ENCODE data around the gene PSG6. TPM values are rescaled to one million over a fixed set of nuclear protein-coding genes. Genes with fewer than 3 reads are reported as not detected.
"Not testable (repeated sequence)": the region's sequence is repeated elsewhere in the genome, so short reads cannot be mapped to it uniquely, and the experiment has no call there.

The PSG6 gene
- total RNA-seq, 2 donors from 2014 or later = not detected

DNA sequence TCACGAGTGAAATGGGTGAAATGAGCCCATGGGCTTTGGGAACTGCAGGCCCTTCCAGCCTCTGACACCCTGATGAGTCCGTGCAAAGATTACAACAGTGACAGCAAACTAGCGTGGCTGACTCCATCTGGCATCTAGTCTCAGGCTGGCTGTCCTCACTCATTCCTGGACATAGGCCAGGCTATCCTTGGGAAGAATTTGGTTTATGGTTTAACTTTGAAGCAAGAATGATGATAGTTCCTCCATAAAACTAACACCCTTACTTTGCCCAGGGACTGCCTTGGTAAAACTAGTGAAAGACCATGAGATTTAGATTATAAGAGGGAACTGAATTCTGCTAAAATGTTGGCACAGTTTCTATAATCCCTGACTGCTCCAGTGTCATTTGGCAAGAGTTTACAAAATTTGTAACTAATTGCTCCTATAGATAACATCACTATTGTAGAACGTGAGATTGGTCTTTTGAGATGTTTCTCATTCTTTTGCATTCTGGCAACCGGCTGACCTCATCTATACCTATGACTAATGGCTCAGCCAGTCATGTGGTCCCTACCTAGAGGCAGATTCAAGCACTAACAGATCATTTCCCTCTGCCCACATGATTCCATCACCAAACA lies 14.9 kb upstream of the PSG6 start:
- not testable (repeated sequence) for H3K9me3 ChIP-seq; H3K27ac ChIP-seq; H3K36me3 ChIP-seq; ATAC-seq (ENCODE audit: insufficient number of reproducible peaks, low FRiP score, low read depth); H3K27me3 ChIP-seq (replicated peaks; ENCODE audit: insufficient read depth); DNase-seq (ENCODE audit: low spot score); H3K4me3 ChIP-seq; H3K4me1 ChIP-seq (ENCODE audit: control insufficient read depth in 1 of 2, low read depth in 2 of 2)

DNA sequence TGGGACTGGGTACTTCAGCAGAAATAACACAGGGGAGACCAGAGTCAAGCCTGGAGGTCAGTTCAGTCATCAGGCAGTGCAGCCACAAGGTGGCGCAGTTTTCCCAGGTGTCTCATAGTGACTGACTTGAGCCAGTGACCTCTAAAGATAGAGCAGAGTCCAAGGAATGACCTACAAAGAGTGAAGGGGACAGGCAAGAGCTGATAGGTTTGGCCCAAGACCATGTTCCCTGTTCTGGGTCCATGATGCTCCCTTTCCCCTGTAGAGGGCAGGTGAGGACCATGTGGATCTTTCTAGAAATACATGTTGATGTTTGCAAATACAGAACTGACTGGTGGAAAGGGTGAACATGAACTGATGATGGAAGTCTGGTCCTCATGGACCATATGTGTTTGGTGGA lies 12.5 kb upstream of the PSG6 start:
- not testable (repeated sequence) for H3K9me3 ChIP-seq; H3K27ac ChIP-seq; H3K27me3 ChIP-seq (replicated peaks; ENCODE audit: insufficient read depth); DNase-seq (ENCODE audit: low spot score); ATAC-seq (ENCODE audit: insufficient number of reproducible peaks, low FRiP score, low read depth); H3K4me1 ChIP-seq (ENCODE audit: control insufficient read depth in 1 of 2, low read depth in 2 of 2); H3K4me3 ChIP-seq; H3K36me3 ChIP-seq

DNA sequence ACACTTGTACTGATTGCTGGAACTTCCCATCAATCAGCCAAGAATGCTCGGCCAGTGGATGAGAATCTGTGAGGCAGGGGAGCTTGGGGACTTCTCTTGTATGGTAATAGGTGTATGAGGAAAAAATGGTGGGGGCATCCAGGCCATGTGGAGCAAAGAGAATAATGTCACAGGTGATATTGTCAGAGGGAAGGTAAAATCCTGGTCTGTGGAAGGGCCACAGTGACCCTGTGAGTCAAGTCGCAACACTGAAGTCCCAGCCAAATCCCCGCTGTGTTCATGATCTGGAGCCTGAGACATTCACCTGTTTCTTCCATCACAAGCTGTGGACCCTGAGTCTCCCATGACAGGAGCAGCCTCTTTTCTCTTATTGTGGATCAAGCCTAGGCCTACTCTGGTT lies 11.2 kb upstream of the PSG6 start:
- no peak for TF ChIP-seq CTCF (IDR thresholded peaks at IDR 0.05)
- no peaks in the 10 kb centered on the region for H3K9me3 ChIP-seq
- no peaks in the 10 kb centered on the region for H3K4me1 ChIP-seq (ENCODE audit: control insufficient read depth in 1 of 2, low read depth in 2 of 2)
- H3K27ac ChIP-seq = no peak overlapping the region
- H3K4me3 ChIP-seq = no peak overlapping the region
- no peaks in the 10 kb centered on the region for H3K27me3 ChIP-seq (replicated peaks; ENCODE audit: insufficient read depth)
- no peak for ATAC-seq (ENCODE audit: insufficient number of reproducible peaks, low FRiP score, low read depth)
- no peaks in the 10 kb centered on the region for H3K36me3 ChIP-seq
- no peak for DNase-seq (ENCODE audit: low spot score)

GRCh38 chr19:42926781-42927180 lies 9.1 kb upstream of the PSG6 start:
- Histone ChIP-seq H3K27me3 (replicated peaks; ENCODE audit: insufficient read depth) (no peaks in the 10 kb centered on the region), H3K9me3 (no peaks in the 10 kb centered on the region), H3K27ac (no peak overlapping the region), H3K4me1 (ENCODE audit: control insufficient read depth in 1 of 2, low read depth in 2 of 2) (no peaks in the 10 kb centered on the region), H3K4me3 (no peak overlapping the region), H3K36me3 (no peaks in the 10 kb centered on the region)
- no peak for TF ChIP-seq CTCF (IDR thresholded peaks at IDR 0.05)
- DNase-seq (ENCODE audit: low spot score) (no peak), ATAC-seq (ENCODE audit: insufficient number of reproducible peaks, low FRiP score, low read depth) (no peak)

DNA sequence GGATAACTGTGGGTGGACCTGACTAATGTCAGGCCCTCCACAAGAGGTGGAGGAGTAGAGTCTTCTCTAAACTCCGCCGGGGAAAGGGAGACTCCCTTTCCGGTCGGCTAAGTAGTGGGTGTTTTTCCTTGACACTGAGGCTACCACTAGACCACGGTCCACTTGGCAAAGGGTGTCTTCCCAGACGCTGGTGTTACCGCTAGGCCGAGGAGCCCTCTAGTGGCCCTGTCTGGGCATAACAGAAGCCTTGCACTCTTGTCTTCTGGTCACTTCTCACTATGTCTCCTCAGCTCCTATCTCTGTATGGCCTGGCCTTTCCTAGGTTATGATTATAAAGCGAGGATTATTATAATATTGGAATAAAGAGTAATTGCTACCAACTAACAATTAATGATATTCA lies 5.4 kb upstream of the PSG6 start:
- H3K27ac ChIP-seq; DNase-seq (ENCODE audit: low spot score); H3K4me1 ChIP-seq (ENCODE audit: control insufficient read depth in 1 of 2, low read depth in 2 of 2); H3K9me3 ChIP-seq; H3K27me3 ChIP-seq (replicated peaks; ENCODE audit: insufficient read depth); H3K36me3 ChIP-seq; H3K4me3 ChIP-seq; ATAC-seq (ENCODE audit: insufficient number of reproducible peaks, low FRiP score, low read depth): not testable (repeated sequence)

DNA sequence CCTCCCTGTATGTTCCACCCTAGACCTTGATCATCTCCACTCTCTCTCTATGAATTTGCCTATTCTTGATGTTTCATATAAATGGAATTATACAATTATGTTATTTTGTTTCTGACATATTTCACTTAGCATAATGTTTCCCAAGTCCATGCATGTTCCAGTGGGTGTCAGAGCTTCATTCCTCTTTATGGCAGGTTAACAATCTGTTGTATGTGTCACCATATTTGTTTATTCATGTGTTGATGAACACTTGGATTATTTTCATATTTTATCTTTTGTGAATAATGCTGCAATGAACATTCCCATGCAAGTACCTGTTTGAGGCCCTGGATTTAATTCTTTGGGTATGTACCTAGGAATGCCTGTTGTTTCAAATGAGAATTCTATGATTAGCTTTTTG lies 3.3 kb upstream of the PSG6 start:
- H3K27me3 ChIP-seq (replicated peaks; ENCODE audit: insufficient read depth); DNase-seq (ENCODE audit: low spot score); H3K27ac ChIP-seq; H3K4me3 ChIP-seq; H3K4me1 ChIP-seq (ENCODE audit: control insufficient read depth in 1 of 2, low read depth in 2 of 2); H3K9me3 ChIP-seq; ATAC-seq (ENCODE audit: insufficient number of reproducible peaks, low FRiP score, low read depth); H3K36me3 ChIP-seq: not testable (repeated sequence)

DNA sequence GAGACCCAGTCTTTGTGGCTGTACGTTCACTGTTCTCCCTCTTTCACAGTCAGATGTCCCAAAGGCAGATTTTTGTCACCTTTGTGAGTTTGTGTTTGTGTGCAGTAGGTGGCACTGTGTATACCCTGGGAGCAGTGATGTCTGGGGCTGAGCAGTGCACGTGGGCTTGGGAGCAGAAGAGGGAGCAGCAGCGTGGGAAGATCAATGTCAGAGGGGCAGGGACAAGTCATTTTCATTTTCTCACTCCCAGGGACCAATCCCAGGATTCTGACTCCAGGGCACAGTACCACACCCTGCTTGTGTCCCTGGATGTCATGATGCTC lies 2.0 kb upstream of the PSG6 start:
- H3K9me3 ChIP-seq = no peaks in the 10 kb centered on the region
- no peaks in the 10 kb centered on the region for H3K4me1 ChIP-seq (ENCODE audit: control insufficient read depth in 1 of 2, low read depth in 2 of 2)
- no peak for DNase-seq (ENCODE audit: low spot score)
- no peak overlapping the region for H3K27ac ChIP-seq
- no peak for ATAC-seq (ENCODE audit: insufficient number of reproducible peaks, low FRiP score, low read depth)
- H3K4me3 ChIP-seq = no peak overlapping the region
- TF ChIP-seq CTCF (IDR thresholded peaks at IDR 0.05) = no peak
- H3K36me3 ChIP-seq = no peaks in the 10 kb centered on the region
- no peaks in the 10 kb centered on the region for H3K27me3 ChIP-seq (replicated peaks; ENCODE audit: insufficient read depth)

DNA sequence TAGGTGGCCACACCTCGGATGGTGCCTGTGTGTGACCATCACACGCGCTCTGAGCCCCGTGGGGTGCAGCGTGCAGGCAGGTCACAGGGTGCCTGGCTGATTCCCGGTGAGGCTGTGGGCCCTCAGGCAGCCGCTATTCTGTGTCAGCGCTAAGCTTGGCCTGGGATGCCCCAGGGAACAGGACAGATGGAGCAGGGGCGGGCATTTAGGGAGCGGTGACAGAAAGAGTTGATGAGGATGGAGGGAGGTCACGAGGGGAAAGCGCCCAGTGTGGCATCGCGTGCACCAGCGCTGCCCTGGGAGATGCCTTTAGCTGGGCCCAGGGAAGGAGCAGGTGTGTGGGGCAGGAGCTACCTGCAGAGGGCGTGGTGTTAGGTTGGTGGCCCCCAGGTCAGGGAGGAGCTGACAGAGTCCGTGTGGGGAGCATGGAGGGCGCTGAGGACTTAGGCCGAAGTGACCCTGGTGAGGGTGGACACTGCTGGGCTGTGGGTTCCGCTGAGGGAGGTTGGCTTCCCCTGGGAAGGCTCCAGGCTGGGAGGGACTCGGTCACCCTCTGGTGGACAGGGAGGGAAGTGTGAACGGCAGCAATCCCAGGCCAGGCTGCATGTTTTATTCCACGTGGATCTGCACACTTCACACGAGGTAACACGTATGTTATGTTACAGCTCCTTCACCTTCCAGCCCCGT lies 1.5 kb upstream of the PSG6 start:
- H3K27me3 ChIP-seq (replicated peaks; ENCODE audit: insufficient read depth); H3K4me3 ChIP-seq; ATAC-seq (ENCODE audit: insufficient number of reproducible peaks, low FRiP score, low read depth); H3K9me3 ChIP-seq; DNase-seq (ENCODE audit: low spot score); H3K36me3 ChIP-seq; H3K4me1 ChIP-seq (ENCODE audit: control insufficient read depth in 1 of 2, low read depth in 2 of 2); H3K27ac ChIP-seq: not testable (repeated sequence)

- not testable (repeated sequence) for H3K27me3 ChIP-seq (replicated peaks; ENCODE audit: insufficient read depth); H3K4me1 ChIP-seq (ENCODE audit: control insufficient read depth in 1 of 2, low read depth in 2 of 2); H3K36me3 ChIP-seq; ATAC-seq (ENCODE audit: insufficient number of reproducible peaks, low FRiP score, low read depth); H3K4me3 ChIP-seq; DNase-seq (ENCODE audit: low spot score); H3K27ac ChIP-seq; H3K9me3 ChIP-seq
Observed at GRCh38 chr19:42918377-42919069, 829 bp upstream of the PSG6 start.

DNA sequence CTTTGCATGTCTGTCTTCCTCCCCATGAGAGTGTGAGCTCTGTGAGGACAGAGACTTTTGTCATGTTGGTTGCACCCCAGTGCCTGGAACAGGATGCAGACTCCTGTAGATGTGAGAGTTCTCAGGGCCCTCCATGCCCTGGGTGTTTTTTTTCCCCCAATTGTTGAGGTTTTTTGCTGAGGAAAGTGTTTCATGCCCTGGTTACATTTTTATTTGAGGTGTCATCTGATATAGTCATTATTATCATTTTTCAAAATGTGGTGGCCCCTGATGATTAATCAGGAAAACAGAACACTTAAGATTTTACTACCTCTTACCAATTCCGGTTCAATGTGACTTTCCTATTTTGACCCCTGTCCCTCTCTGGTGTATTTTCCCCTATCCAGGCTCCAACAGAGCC lies 763 bp downstream of the PSG6 start:
- H3K36me3 ChIP-seq; H3K27ac ChIP-seq; ATAC-seq (ENCODE audit: insufficient number of reproducible peaks, low FRiP score, low read depth); DNase-seq (ENCODE audit: low spot score); H3K27me3 ChIP-seq (replicated peaks; ENCODE audit: insufficient read depth); H3K4me3 ChIP-seq; H3K4me1 ChIP-seq (ENCODE audit: control insufficient read depth in 1 of 2, low read depth in 2 of 2); H3K9me3 ChIP-seq: not testable (repeated sequence)

Data from thoracic aorta (tissue), 2 donors.